Omental fat pad (tissue), 4 donors: ENCODE results near the gene SPTBN5. TPM values are rescaled to one million over a fixed set of nuclear protein-coding genes. Genes with fewer than 3 reads are reported as not detected.

Experiments used
- ATAC-seq: fragments of 150-250 bp; one replicate; pipeline ENCODE4 v1.9.1; 2016; ENCODE audit warnings: mild to moderate bottlenecking, moderate library complexity; ENCODE audit not compliant: low FRiP score
- DNase-seq: peaks from one replicate; pipeline ENCODE4 v3.0.0-alpha.2; 2019; ENCODE audit warnings: low spot score
- CTCF ChIP-seq, 3 donors: fragments of 450-650 bp; IDR thresholded peaks; one replicate each; pipeline ENCODE4 v1.5.1; 2016 to 2017; ENCODE audit warnings: antibody characterized with exemption in 3 of 3, mild to moderate bottlenecking in 3 of 3, moderate library complexity in 2 of 3
- total RNA-seq, 4 donors: library from RNA; depleted of rRNA; stranded (reverse); fragments of >200 nt; gene quantifications; one replicate each; pipeline ENCODE4 v1.1.0, GENCODE V29; 2016

Gene SPTBN5
- total RNA-seq, 4 donors from 2014 or later, result 0.19 to 3.8 (median 1.8) TPM

- no peak for TF ChIP-seq CTCF (IDR thresholded peaks at IDR 0.05)
- no peak for ATAC-seq
- DNase-seq, result no peak
Measured at GRCh38 chr15:41829959-41830646, 63.8 kb downstream of the SPTBN5 start.

- no peak for TF ChIP-seq CTCF (IDR thresholded peaks at IDR 0.05)
- DNase-seq (no peak), ATAC-seq (no peak)
Measured at GRCh38 chr15:41828807-41829141, 65.1 kb downstream of the SPTBN5 start.

- TF ChIP-seq CTCF (IDR thresholded peaks at IDR 0.05), result no peak
- peak; percentile 90 for ATAC-seq
- peak; percentile 84 for DNase-seq
Measured at GRCh38 chr15:41827880-41828806, 65.7 kb downstream of the SPTBN5 start, which contains the start of gene JMJD7. Gene JMJD7 (plus strand): TSS chr15:41828092. CDS start chr15:41828125, 33 bp downstream.

- DNase-seq, result no peak
- no peak for TF ChIP-seq CTCF (IDR thresholded peaks at IDR 0.05)
- ATAC-seq, result peak; percentile 5
Measured at GRCh38 chr15:41827290-41827879, 66.5 kb downstream of the SPTBN5 start.

GRCh38 chr15:41825572-41826535 is 68.0 kb downstream of the SPTBN5 start:
- TF ChIP-seq CTCF (IDR thresholded peaks at IDR 0.05), result no peak
- ATAC-seq, result no peak
- no peak for DNase-seq

- DNase-seq (no peak), ATAC-seq (no peak)
- no peak for TF ChIP-seq CTCF (IDR thresholded peaks at IDR 0.05)
Measured at GRCh38 chr15:41825145-41825544, 68.7 kb downstream of the SPTBN5 start.
